NCI-H1105 (cell line): ENCODE data around the gene ALDH1B1.
"Not testable (repeated sequence)": the region's sequence is repeated elsewhere in the genome, so short reads cannot be mapped to it uniquely, and the experiment has no call there.

Experiments used
- DNase-seq: peaks from one replicate; lab custom pipeline; 2025; lab: John Stamatoyannopoulos, UW

The ALDH1B1 gene

GRCh38 chr9:38361473-38361850 lies 31.0 kb upstream of the ALDH1B1 start:
- DNase-seq, result no peak

GRCh38 chr9:38362852-38363588 lies 29.5 kb upstream of the ALDH1B1 start:
- DNase-seq, result peak; percentile 32

GRCh38 chr9:38363589-38363925 lies 28.9 kb upstream of the ALDH1B1 start:
- no peak for DNase-seq

- no peak for DNase-seq
Observed at GRCh38 chr9:38367898-38368297, 24.6 kb upstream of the ALDH1B1 start.

GRCh38 chr9:38368731-38369130 lies 23.8 kb upstream of the ALDH1B1 start:
- DNase-seq, result no peak

- no peak for DNase-seq
Observed at GRCh38 chr9:38370176-38370575, 22.3 kb upstream of the ALDH1B1 start.

- DNase-seq, result peak; percentile 42
Observed at GRCh38 chr9:38371495-38371894, 21.0 kb upstream of the ALDH1B1 start.

GRCh38 chr9:38372762-38373619 lies 19.5 kb upstream of the ALDH1B1 start:
- DNase-seq, result no peak

GRCh38 chr9:38373679-38374078 lies 18.8 kb upstream of the ALDH1B1 start:
- DNase-seq, result no peak

- DNase-seq, result no peak
Observed at GRCh38 chr9:38374847-38375571, 17.5 kb upstream of the ALDH1B1 start.

- no peak for DNase-seq
Observed at GRCh38 chr9:38375572-38375963, 16.9 kb upstream of the ALDH1B1 start.

- DNase-seq, result no peak
Observed at GRCh38 chr9:38376021-38376670, 16.4 kb upstream of the ALDH1B1 start.

GRCh38 chr9:38377336-38378083 lies 15.0 kb upstream of the ALDH1B1 start:
- DNase-seq, result not testable (repeated sequence)

- DNase-seq, result no peak
Observed at GRCh38 chr9:38380230-38380871, 12.2 kb upstream of the ALDH1B1 start.

GRCh38 chr9:38380872-38381534 lies 11.5 kb upstream of the ALDH1B1 start:
- no peak for DNase-seq

GRCh38 chr9:38382141-38382540 lies 10.4 kb upstream of the ALDH1B1 start:
- no peak for DNase-seq

GRCh38 chr9:38384990-38385848 lies 7.3 kb upstream of the ALDH1B1 start:
- no peak for DNase-seq

GRCh38 chr9:38385896-38386295 lies 6.6 kb upstream of the ALDH1B1 start:
- DNase-seq, result no peak

GRCh38 chr9:38386319-38386895 lies 6.1 kb upstream of the ALDH1B1 start:
- no peak for DNase-seq
